Measurements from ENCODE around the gene CERS3.

The CERS3 gene

GRCh38 chr15:100528833-100529428 lies at the start of gene CERS3:
Gene CERS3, minus strand, starts transcription at chr15:100528950. Its CDS starts 27,101 bp downstream, at chr15:100501849.
- no peak within 1 kb of the TSS for H2AFZ ChIP-seq (ENCODE audit: low read length, unreplicated experiment)
- no peak within 1 kb of the TSS for H3K27ac ChIP-seq (ENCODE audit: low read depth, low read length)
- H3K36me3 ChIP-seq (ENCODE audit: insufficient read depth, low read length), result no peaks in the 10 kb centered on the region
- no peaks in the 10 kb centered on the region for H3K79me2 ChIP-seq (ENCODE audit: control insufficient read depth, insufficient read depth, low read length, unreplicated experiment)
- no peaks in the 10 kb centered on the region for H3K4me1 ChIP-seq (ENCODE audit: control insufficient read depth, insufficient read depth, low read length, unreplicated experiment)
- H3K4me3 ChIP-seq (ENCODE audit: low read depth, low read length), result no peak within 1 kb of the TSS
- peaks cover 38% of the 10 kb centered on the region for H3K27me3 ChIP-seq (ENCODE audit: insufficient read depth, low read length)

DNA sequence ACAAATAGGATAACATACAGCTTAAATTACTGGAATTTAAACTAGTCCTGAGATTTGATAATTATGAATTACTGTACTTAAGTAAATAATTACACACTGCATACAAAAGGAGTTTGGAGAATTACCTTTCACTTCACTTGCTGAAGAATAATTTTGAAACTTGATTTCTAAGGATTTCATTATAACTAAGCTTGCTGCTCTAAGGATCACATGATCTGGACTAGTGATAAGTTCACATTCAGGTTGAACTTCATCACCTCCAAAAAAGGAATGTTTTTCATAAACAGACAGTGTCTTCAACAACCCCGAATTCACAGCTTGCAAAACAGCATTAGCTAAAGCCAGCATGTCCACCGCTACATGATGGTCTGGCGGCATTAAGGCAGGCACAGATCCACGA lies 44.8 kb upstream of the CERS3 start:
- H3K4me1 ChIP-seq (ENCODE audit: control insufficient read depth, insufficient read depth, low read length, unreplicated experiment), result no peaks in the 10 kb centered on the region
- peaks cover 6% of the 10 kb centered on the region; the same call in 1 of the 2 replicates for H3K36me3 ChIP-seq (ENCODE audit: insufficient read depth, low read length)
- H3K27ac ChIP-seq (ENCODE audit: low read depth, low read length), result no peak overlapping the region

DNA sequence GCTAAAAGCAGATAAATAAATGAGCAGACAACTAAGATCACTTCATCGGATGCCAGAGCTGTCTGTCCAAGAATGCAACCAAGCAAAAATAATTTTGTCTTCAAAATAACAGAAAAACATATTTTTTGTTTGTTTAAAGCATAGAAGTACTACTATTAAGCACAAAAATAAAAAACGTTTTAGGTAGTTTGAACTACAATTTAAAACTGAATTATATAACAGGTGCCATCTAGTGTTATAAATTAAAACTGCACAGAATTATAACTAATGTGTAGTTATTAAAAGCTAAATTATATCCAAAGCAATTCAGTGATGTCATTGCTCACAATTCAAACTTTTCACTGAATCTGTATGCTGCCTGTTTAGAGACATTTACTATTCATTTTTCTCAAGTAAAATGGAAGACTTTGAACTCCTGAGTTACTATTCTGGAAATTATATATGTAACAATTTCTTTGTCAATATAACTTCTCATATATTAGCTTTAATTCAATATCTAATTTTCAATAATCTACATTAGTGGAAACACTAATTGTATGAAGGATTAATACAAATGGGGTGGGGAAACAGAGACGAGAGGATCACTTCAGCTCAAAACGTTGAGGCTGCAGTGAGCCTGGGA lies 43.7 kb upstream of the CERS3 start:
- H2AFZ ChIP-seq (ENCODE audit: low read length, unreplicated experiment), result no peak overlapping the region
- H3K4me3 ChIP-seq (ENCODE audit: low read depth, low read length), result no peak overlapping the region
- H3K79me2 ChIP-seq (ENCODE audit: control insufficient read depth, insufficient read depth, low read length, unreplicated experiment), result no peaks in the 10 kb centered on the region
- no peaks in the 10 kb centered on the region for H3K27me3 ChIP-seq (ENCODE audit: insufficient read depth, low read length)
- H3K27ac ChIP-seq (ENCODE audit: low read depth, low read length), result no peak overlapping the region
- no peaks in the 10 kb centered on the region for H3K4me1 ChIP-seq (ENCODE audit: control insufficient read depth, insufficient read depth, low read length, unreplicated experiment)
- H3K36me3 ChIP-seq (ENCODE audit: insufficient read depth, low read length), result peaks cover 10% of the 10 kb centered on the region; the same call in 1 of the 2 replicates

More for the DNA sequence above, 44.8 kb upstream of the CERS3 start:
- no peaks in the 10 kb centered on the region for H3K79me2 ChIP-seq (ENCODE audit: control insufficient read depth, insufficient read depth, low read length, unreplicated experiment)
- no peak overlapping the region for H3K4me3 ChIP-seq (ENCODE audit: low read depth, low read length)
- H2AFZ ChIP-seq (ENCODE audit: low read length, unreplicated experiment), result no peak overlapping the region
- no peaks in the 10 kb centered on the region for H3K27me3 ChIP-seq (ENCODE audit: insufficient read depth, low read length)

DNA sequence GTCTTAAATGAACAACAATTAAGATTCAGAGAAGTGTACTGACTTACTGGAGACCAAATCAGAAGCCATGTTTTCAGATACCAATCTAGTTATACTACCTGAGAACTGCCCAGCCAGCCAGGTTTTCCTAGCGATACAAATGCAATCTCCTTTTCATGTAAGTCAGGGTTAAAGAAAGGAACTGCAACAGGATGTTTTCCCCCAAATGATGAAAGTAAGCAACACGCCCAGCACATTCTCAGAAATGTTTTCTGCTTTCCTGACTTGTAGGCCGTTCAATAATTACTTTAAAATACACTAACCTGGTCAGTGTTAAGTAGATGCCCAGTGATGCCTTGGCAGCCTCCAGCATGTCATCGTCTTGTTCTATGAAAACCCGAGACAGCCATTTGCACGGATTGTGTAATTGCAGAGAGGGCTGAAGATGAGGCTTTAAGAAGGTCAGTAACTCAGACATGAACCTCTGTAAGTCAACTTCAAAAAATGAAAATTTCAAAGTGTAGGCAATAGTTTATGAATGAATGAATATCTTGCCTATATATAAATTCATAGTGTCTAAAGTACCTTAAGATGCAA lies 42.9 kb upstream of the CERS3 start:
- Histone ChIP-seq H3K4me3 (ENCODE audit: low read depth, low read length) (no peak overlapping the region), H2AFZ (ENCODE audit: low read length, unreplicated experiment) (no peak overlapping the region), H3K4me1 (ENCODE audit: control insufficient read depth, insufficient read depth, low read length, unreplicated experiment) (no peaks in the 10 kb centered on the region), H3K79me2 (ENCODE audit: control insufficient read depth, insufficient read depth, low read length, unreplicated experiment) (no peaks in the 10 kb centered on the region), H3K27me3 (ENCODE audit: insufficient read depth, low read length) (no peaks in the 10 kb centered on the region), H3K36me3 (ENCODE audit: insufficient read depth, low read length) (peaks cover 10% of the 10 kb centered on the region; the same call in 1 of the 2 replicates), H3K27ac (ENCODE audit: low read depth, low read length) (no peak overlapping the region)

GRCh38 chr15:100570735-100571313 lies 42.1 kb upstream of the CERS3 start:
- H2AFZ ChIP-seq (ENCODE audit: low read length, unreplicated experiment), result no peak overlapping the region
- no peaks in the 10 kb centered on the region for H3K27me3 ChIP-seq (ENCODE audit: insufficient read depth, low read length)
- no peaks in the 10 kb centered on the region for H3K79me2 ChIP-seq (ENCODE audit: control insufficient read depth, insufficient read depth, low read length, unreplicated experiment)
- no peak overlapping the region for H3K27ac ChIP-seq (ENCODE audit: low read depth, low read length)
- H3K4me1 ChIP-seq (ENCODE audit: control insufficient read depth, insufficient read depth, low read length, unreplicated experiment), result no peaks in the 10 kb centered on the region
- H3K4me3 ChIP-seq (ENCODE audit: low read depth, low read length), result no peak overlapping the region
- peaks cover 10% of the 10 kb centered on the region; the same call in 1 of the 2 replicates for H3K36me3 ChIP-seq (ENCODE audit: insufficient read depth, low read length)

- no peaks in the 10 kb centered on the region for H3K79me2 ChIP-seq (ENCODE audit: control insufficient read depth, insufficient read depth, low read length, unreplicated experiment)
- H2AFZ ChIP-seq (ENCODE audit: low read length, unreplicated experiment), result no peak overlapping the region
- peaks cover 10% of the 10 kb centered on the region; the same call in 1 of the 2 replicates for H3K36me3 ChIP-seq (ENCODE audit: insufficient read depth, low read length)
- no peaks in the 10 kb centered on the region for H3K27me3 ChIP-seq (ENCODE audit: insufficient read depth, low read length)
- no peak overlapping the region for H3K4me3 ChIP-seq (ENCODE audit: low read depth, low read length)
- H3K4me1 ChIP-seq (ENCODE audit: control insufficient read depth, insufficient read depth, low read length, unreplicated experiment), result no peaks in the 10 kb centered on the region
- no peak overlapping the region for H3K27ac ChIP-seq (ENCODE audit: low read depth, low read length)
These were observed 41.5 kb upstream of the CERS3 start for GRCh38 chr15:100570275-100570674.

DNA sequence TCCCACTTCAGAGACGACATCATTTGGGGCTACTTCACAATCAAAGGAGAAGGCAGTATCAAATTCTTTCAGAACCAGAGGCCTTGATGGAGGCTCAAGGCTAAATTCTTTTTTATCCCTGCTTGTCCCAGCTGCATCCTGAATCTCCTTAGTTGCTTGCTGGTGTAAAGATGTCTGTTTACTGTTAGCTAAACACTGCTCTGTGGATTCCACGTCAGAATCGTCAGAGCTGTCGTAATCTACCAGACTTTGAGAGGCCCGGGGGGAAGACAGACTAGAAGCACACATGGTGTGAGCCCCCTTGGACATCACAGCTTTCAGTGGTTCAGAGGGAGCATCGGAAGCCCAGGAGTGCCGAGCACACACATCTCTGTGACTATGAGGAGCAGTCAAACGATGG lies 40.6 kb upstream of the CERS3 start:
- H3K27ac ChIP-seq (ENCODE audit: low read depth, low read length), result no peak overlapping the region
- H3K4me3 ChIP-seq (ENCODE audit: low read depth, low read length), result no peak overlapping the region
- no peaks in the 10 kb centered on the region for H3K27me3 ChIP-seq (ENCODE audit: insufficient read depth, low read length)
- peaks cover 10% of the 10 kb centered on the region; the same call in 1 of the 2 replicates for H3K36me3 ChIP-seq (ENCODE audit: insufficient read depth, low read length)
- no peak overlapping the region for H2AFZ ChIP-seq (ENCODE audit: low read length, unreplicated experiment)
- no peaks in the 10 kb centered on the region for H3K79me2 ChIP-seq (ENCODE audit: control insufficient read depth, insufficient read depth, low read length, unreplicated experiment)
- no peaks in the 10 kb centered on the region for H3K4me1 ChIP-seq (ENCODE audit: control insufficient read depth, insufficient read depth, low read length, unreplicated experiment)

GRCh38 chr15:100566850-100567628 lies 38.3 kb upstream of the CERS3 start:
- Histone ChIP-seq H2AFZ (ENCODE audit: low read length, unreplicated experiment) (no peak overlapping the region), H3K27me3 (ENCODE audit: insufficient read depth, low read length) (no peaks in the 10 kb centered on the region), H3K4me1 (ENCODE audit: control insufficient read depth, insufficient read depth, low read length, unreplicated experiment) (no peaks in the 10 kb centered on the region), H3K79me2 (ENCODE audit: control insufficient read depth, insufficient read depth, low read length, unreplicated experiment) (no peaks in the 10 kb centered on the region), H3K4me3 (ENCODE audit: low read depth, low read length) (no peak overlapping the region), H3K36me3 (ENCODE audit: insufficient read depth, low read length) (peaks cover 10% of the 10 kb centered on the region; the same call in 1 of the 2 replicates), H3K27ac (ENCODE audit: low read depth, low read length) (no peak overlapping the region)

DNA sequence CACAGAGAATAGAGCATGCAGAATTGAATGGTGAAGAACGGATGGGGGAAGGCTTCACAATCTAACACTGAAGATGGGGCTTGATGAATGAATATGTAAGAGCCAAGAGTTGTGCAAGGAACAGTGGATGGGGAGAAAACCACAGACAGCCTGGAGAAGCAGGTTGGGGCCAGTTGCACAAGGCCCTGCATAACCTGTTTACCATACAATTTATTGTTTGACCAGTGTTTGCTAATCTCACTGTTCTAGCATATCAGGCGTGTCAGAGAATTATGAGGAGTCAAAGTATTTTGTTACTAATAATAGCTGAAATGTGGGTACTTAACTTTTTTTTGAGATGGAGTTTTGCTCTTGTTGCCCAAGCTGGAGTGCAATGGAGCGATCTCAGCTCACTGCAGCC lies 36.8 kb upstream of the CERS3 start:
- H3K27ac ChIP-seq (ENCODE audit: low read depth, low read length), result no peak overlapping the region
- H3K4me1 ChIP-seq (ENCODE audit: control insufficient read depth, insufficient read depth, low read length, unreplicated experiment), result no peaks in the 10 kb centered on the region
- H2AFZ ChIP-seq (ENCODE audit: low read length, unreplicated experiment), result no peak overlapping the region
- H3K27me3 ChIP-seq (ENCODE audit: insufficient read depth, low read length), result no peaks in the 10 kb centered on the region
- peaks cover 5% of the 10 kb centered on the region; the same call in 1 of the 2 replicates for H3K36me3 ChIP-seq (ENCODE audit: insufficient read depth, low read length)
- H3K4me3 ChIP-seq (ENCODE audit: low read depth, low read length), result no peak overlapping the region
- H3K79me2 ChIP-seq (ENCODE audit: control insufficient read depth, insufficient read depth, low read length, unreplicated experiment), result no peaks in the 10 kb centered on the region

- Histone ChIP-seq H3K4me3 (ENCODE audit: low read depth, low read length) (no peak overlapping the region), H3K4me1 (ENCODE audit: control insufficient read depth, insufficient read depth, low read length, unreplicated experiment) (no peaks in the 10 kb centered on the region), H3K27ac (ENCODE audit: low read depth, low read length) (no peak overlapping the region), H3K27me3 (ENCODE audit: insufficient read depth, low read length) (no peaks in the 10 kb centered on the region), H2AFZ (ENCODE audit: low read length, unreplicated experiment) (no peak overlapping the region), H3K36me3 (ENCODE audit: insufficient read depth, low read length) (no peaks in the 10 kb centered on the region), H3K79me2 (ENCODE audit: control insufficient read depth, insufficient read depth, low read length, unreplicated experiment) (no peaks in the 10 kb centered on the region)
These were observed 31.6 kb upstream of the CERS3 start for GRCh38 chr15:100560323-100560722.

Measured in ACC112 (cell line).